Ectodermal cell (in vitro differentiated cells): ENCODE results near the gene TCF7L2.
A peak's percentile ranks its signal among the peaks of the same experiment; 100 is the strongest.

Experiments used
- H3K27ac ChIP-seq: 2 replicates; pipeline ENCODE4 v1.7.0; 2013; ENCODE audit warnings: mild to moderate bottlenecking, low read depth, low read length; ENCODE audit not compliant: insufficient read depth, poor library complexity, severe bottlenecking
- H3K27me3 ChIP-seq: 2 replicates; pipeline ENCODE4 v1.7.0; 2013; ENCODE audit warnings: mild to moderate bottlenecking, low read length; ENCODE audit not compliant: insufficient read depth, control insufficient read depth, poor library complexity, severe bottlenecking
- H3K36me3 ChIP-seq: one replicate; pipeline ENCODE4 v1.7.0; 2013; ENCODE audit warnings: low read length; ENCODE audit not compliant: control insufficient read depth, insufficient read depth
- H3K4me1 ChIP-seq: one replicate; pipeline ENCODE4 v1.7.0; 2013; ENCODE audit warnings: low read length; ENCODE audit not compliant: control insufficient read depth, insufficient read depth
- H3K4me3 ChIP-seq: 2 replicates; pipeline ENCODE4 v1.7.0; 2013; ENCODE audit warnings: low read depth, low read length, control low read depth; ENCODE audit not compliant: insufficient read depth
- H3K9me3 ChIP-seq: 2 replicates; pipeline ENCODE4 v1.7.0; 2013; ENCODE audit warnings: mild to moderate bottlenecking, low read length, moderate library complexity; ENCODE audit not compliant: control insufficient read depth
- WGBS, 2 experiments: methylation state at CpG; one replicate each; pipeline ENCODE4 v1.1.7; 2013; ENCODE audit warnings: missing lambda C conversion rate in 2 of 2; 5-methylcytosine and 5-hydroxymethylcytosine counted together

Gene TCF7L2

DNA sequence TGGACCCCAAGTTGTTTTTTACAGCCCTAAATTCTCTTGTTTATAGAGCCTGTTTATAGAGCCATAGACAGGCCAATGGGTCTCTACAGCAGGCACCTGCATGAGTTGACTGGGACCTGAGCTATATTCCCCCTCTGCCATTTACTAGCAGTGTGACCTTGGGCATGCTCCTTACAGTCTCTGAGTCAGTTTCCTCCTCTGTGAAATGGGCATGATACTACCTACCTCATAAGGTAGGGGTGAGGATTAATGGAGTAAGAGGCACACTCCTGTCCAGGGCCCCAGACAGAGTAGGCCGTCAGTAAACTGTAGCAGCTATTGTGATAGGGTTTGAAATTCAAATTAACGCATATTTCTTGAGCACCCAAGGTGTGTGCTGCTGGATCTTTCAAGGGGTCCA is 138.1 kb downstream of the TCF7L2 start:
- Histone ChIP-seq H3K27me3 (no peaks in the 10 kb centered on the region), H3K36me3 (no peaks in the 10 kb centered on the region), H3K4me3 (no peak overlapping the region), H3K27ac (no peak overlapping the region), H3K9me3 (no peaks in the 10 kb centered on the region), H3K4me1 (no peaks in the 10 kb centered on the region)
- WGBS, 2 experiments = 97 to 98% methylated on average over 2 of the region's 2 CpGs

DNA sequence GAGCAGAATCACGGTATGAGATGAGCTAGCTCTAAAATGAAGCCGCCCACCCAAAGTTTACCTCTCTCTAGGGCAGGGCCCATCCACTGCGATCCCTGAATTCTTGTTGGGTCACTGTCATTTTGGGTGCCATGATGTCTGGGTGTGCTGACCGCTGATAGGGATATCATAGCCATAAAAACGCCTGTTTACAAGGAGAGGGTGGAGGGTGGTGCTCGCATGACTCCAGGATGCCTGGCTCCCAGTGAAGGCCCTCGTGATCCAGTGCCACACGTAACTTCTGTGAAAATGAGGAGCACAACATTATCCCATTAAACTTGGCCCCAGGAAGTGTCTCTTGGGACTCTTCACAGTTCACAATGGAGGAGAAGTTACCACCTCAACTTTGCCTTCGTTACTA is 139.5 kb downstream of the TCF7L2 start:
- WGBS, 2 experiments = 89 to 90% methylated on average over 9 of the region's 9 CpGs
- no peaks in the 10 kb centered on the region for H3K9me3 ChIP-seq
- no peak overlapping the region for H3K4me3 ChIP-seq
- no peaks in the 10 kb centered on the region for H3K27me3 ChIP-seq
- H3K4me1 ChIP-seq = no peaks in the 10 kb centered on the region
- H3K36me3 ChIP-seq = no peaks in the 10 kb centered on the region
- no peak overlapping the region for H3K27ac ChIP-seq

DNA sequence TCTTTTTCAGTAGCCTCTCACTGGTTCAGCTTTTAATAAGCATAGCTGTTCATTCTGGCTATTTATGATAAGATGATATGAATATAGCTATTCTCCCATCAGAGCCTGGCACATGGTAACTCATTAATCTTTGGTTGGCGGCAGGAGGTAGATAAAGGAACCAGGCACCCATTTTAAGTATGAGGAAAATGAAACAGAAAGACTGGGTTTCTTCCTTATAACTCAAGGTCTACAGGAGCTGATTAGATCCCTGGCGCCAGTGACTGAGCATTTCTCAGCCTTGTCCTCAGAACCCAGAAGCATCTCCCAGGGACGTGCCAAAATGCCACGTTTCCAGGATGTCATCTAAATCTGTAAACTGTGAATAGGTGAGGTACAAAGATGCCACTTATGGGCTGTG is 141.9 kb downstream of the TCF7L2 start:
- 92 to 97% methylated on average over 4 of the region's 4 CpGs for WGBS, 2 experiments
- Histone ChIP-seq H3K27me3 (no peaks in the 10 kb centered on the region), H3K4me3 (no peak overlapping the region), H3K36me3 (no peaks in the 10 kb centered on the region), H3K9me3 (no peaks in the 10 kb centered on the region), H3K4me1 (no peaks in the 10 kb centered on the region), H3K27ac (no peak overlapping the region)

DNA sequence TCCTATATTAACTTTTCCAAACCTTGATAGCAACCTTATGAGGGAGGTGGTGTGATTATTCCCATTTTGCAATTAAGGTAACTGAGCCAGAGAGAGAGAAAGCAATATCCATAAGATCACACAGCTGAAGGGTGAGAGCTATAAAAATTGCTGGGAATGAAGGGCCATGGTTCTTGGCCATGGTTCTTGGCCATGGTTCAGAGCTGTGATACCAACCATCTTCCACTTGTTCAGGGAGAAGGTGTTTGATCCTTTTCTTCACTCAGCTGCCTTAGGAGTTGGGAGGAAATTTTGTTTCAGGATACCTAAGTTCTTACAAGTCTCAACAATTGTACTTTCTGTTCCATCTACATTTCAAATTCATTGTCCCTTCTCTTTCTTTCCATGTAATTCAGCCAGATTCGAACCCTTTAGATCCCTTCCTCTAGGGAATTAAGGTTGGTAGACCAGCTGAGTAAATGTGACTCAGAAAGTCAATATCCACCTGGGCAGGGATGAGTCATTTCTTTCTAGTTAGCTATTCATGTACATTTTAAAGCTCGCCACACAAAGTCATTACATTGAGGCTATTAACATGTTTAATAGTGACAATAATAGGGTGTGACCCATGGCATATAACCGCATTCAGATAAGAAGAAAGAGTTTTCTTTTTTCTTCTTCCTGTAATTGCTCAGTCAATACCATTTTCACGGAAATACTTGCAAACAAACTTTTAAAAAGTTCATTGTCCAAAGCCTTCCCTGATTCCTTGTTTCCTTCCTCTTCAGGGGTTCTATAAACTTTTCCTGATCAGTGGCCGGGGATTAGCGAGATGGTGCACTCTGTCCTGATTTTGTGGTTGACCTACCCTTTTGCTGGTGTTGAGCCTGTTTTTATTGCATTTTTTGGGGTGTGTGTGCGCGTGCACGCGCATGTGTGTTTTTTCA is 143.4 kb downstream of the TCF7L2 start:
- no peaks in the 10 kb centered on the region for H3K27me3 ChIP-seq
- H3K27ac ChIP-seq = no peak overlapping the region
- no peak overlapping the region for H3K4me3 ChIP-seq
- no peaks in the 10 kb centered on the region for H3K36me3 ChIP-seq
- H3K4me1 ChIP-seq = no peaks in the 10 kb centered on the region
- H3K9me3 ChIP-seq = no peaks in the 10 kb centered on the region
- WGBS, 2 experiments = 93% methylated on average over 10 of the region's 10 CpGs

DNA sequence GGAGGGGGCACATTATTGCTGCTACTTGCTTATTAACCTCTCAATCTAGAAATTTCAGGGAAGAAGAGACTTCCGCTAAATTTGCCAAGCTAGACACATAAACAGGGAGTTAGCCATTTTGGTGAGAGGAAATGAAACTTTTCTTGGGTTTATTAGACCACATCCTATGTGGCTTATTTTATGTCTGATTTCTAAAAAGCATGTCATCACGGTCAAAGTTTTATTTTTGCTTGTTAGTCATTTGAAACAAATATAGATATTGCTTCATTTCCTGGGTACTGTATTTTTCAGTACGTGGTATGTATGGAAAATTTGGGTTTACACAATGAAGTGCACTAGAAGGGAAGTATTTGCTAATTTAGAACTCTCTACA is 144.1 kb downstream of the TCF7L2 start:
- no peaks in the 10 kb centered on the region for H3K27me3 ChIP-seq
- 97 to 100% methylated on average over 1 to 3 of the region's 3 CpGs for WGBS, 2 experiments
- H3K4me1 ChIP-seq = no peaks in the 10 kb centered on the region
- H3K4me3 ChIP-seq = no peak overlapping the region
- no peaks in the 10 kb centered on the region for H3K36me3 ChIP-seq
- no peaks in the 10 kb centered on the region for H3K9me3 ChIP-seq
- no peak overlapping the region for H3K27ac ChIP-seq

DNA sequence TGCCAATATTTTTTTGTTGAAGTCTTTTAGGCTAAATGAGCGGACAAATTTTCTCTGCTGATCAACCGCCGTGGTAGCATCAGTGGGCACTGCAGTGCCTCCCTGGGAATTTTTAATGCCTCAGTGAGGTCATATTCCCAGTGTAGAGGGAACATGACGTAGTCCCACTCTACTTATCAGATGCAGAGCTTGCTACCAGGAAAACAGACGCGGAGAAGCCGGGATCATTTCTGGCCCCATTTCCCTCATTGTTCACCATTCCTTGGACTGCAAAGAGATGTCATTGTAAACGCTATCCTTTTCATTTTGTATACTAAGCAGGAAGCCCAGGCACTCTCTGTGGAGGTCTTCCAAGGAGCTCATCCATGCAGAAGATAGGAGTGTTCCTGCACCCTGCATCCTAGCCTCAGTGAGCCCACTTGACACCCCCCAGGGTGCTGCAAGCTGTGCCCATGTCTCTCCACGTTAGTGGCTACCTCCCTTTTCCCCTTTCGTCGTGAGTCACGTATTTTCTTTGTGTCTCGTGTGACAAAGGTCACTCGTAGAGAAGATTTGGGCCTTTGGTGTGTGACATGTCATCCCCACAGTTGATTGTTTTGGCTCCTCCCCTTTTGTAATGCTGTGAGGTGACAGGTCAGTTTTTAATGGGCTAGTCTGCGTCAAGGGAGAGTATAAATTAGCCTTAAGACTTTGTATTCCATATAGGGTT is 145.5 kb downstream of the TCF7L2 start:
- H3K4me1 ChIP-seq = peaks cover 8% of the 10 kb centered on the region
- H3K9me3 ChIP-seq = no peaks in the 10 kb centered on the region
- H3K36me3 ChIP-seq = no peaks in the 10 kb centered on the region
- WGBS, 2 experiments = 85 to 86% methylated on average over 15 of the region's 15 CpGs
- no peak overlapping the region for H3K27ac ChIP-seq
- H3K4me3 ChIP-seq = no peak overlapping the region
- no peaks in the 10 kb centered on the region for H3K27me3 ChIP-seq

DNA sequence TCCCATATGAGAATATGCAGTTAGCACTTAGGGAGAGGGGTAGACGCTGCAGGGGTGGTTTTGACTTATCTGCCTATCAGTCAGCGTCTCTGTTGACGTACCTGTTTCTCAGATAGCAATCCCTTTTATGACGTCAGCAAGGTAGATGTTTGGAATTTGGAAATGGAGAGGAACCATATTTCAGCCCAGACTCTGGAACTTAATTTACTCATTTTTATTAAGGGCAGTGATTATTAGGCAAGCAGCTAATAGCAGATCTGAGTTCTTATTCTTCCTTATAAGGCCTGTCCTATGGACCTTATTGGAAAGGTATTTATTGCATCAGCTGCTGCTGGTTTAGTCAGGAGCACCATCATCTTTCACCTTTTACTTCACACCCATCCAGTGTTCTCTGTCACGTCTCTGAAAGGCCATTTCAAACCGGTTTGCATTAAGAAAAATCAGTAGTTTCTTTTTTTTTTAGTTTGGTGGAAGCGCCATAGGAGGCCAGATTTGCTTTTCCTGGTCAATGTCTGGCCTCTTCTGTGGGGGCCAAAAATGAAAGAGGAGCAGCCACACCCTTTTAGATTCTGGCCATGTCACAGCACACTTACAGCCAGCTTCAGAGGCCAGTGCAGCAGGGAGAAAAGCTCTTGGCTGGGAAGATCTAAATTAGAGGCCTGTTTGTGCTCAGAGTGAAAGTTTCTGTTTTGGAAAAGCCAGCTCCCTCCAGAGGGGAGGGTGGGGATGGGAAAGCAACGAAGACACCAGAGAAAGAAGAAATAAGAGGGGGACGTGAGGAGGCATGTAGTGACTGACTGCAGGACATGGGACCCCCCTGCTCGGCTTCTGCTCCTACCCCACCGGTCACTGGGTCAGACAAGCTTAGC is 146.3 kb downstream of the TCF7L2 start:
- H3K27ac ChIP-seq = no peak overlapping the region
- no peak overlapping the region for H3K4me3 ChIP-seq
- 92% methylated on average over 11 of the region's 11 CpGs for WGBS, 2 experiments
- no peaks in the 10 kb centered on the region for H3K9me3 ChIP-seq
- H3K27me3 ChIP-seq = no peaks in the 10 kb centered on the region
- H3K4me1 ChIP-seq = peaks cover 8% of the 10 kb centered on the region
- H3K36me3 ChIP-seq = no peaks in the 10 kb centered on the region

DNA sequence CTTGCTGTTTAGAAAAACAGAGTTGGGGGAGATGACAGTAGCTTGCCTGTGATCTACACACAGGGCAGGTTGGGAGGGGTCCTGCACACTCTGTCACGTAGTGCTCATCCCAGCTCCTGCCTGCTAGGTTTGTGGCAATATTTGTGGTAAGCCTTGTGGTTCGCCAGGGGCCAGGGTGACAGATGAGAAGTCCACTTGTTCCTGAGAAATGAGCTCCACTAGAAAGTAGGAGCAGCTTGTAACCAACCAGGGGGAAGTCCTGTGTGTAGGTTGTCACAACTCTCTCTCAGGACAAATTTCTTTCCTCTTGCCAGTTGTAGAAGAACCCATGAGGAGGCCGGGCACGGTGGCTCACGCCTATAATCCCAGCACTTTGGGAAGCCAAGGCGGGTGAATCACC is 147.0 kb downstream of the TCF7L2 start:
- no peaks in the 10 kb centered on the region for H3K27me3 ChIP-seq
- H3K27ac ChIP-seq = no peak overlapping the region
- H3K4me3 ChIP-seq = no peak overlapping the region
- no peaks in the 10 kb centered on the region for H3K9me3 ChIP-seq
- H3K36me3 ChIP-seq = no peaks in the 10 kb centered on the region
- peaks cover 8% of the 10 kb centered on the region for H3K4me1 ChIP-seq
- WGBS, 2 experiments = 82 to 84% methylated on average over 6 of the region's 6 CpGs

DNA sequence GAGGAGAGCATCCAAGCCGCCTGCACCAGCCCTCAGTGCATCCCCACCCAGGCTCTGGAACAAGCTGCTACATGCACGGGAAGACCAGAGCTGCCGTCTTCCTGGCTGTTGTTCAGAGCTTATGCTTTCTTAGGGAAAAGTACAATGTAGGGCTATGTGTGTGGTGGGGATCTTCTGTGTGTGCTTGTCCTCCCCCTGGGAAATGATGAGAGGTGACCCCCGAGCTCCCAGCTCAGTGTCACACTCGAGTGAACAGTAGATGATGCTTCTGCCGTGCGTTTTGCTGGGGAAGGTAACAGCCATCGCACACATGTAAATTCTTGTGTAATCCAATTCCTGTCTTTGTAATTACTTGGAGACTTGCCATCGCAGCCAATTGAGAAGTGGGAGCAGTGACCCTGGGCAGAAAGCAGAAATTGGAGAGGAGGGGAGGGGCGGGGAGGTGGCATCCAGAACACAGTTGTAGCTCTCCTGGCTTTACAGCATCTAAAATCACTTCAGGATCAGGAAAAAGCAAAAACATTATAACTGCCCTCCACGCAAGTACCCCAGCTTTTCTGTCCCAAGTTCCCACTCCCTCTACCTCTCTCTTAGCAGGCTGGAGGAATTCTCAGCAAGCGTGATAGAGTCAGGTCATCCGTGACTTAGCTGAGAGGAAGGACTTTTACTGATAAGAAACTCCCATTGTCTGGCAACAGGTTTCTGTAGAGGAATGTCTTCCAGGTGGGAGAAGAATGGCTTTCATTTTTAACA is 149.6 kb downstream of the TCF7L2 start:
- peak overlapping the region; percentile 44 for H3K27ac ChIP-seq
- WGBS, 2 experiments = 78 to 82% methylated on average over 12 to 13 of the region's 13 CpGs
- H3K4me3 ChIP-seq = no peak overlapping the region
- H3K9me3 ChIP-seq = no peaks in the 10 kb centered on the region
- H3K27me3 ChIP-seq = no peaks in the 10 kb centered on the region
- H3K4me1 ChIP-seq = peaks cover 8% of the 10 kb centered on the region
- H3K36me3 ChIP-seq = no peaks in the 10 kb centered on the region
